ENCODE data around the gene TMEM187. TPM values are rescaled to one million over a fixed set of nuclear protein-coding genes. Genes with fewer than 3 reads are reported as not detected.

Gene TMEM187
- polyA plus RNA-seq, 2 of the 4 experiments (the other 2 are of a cell fraction), result 7.8 to 10.6 TPM

DNA sequence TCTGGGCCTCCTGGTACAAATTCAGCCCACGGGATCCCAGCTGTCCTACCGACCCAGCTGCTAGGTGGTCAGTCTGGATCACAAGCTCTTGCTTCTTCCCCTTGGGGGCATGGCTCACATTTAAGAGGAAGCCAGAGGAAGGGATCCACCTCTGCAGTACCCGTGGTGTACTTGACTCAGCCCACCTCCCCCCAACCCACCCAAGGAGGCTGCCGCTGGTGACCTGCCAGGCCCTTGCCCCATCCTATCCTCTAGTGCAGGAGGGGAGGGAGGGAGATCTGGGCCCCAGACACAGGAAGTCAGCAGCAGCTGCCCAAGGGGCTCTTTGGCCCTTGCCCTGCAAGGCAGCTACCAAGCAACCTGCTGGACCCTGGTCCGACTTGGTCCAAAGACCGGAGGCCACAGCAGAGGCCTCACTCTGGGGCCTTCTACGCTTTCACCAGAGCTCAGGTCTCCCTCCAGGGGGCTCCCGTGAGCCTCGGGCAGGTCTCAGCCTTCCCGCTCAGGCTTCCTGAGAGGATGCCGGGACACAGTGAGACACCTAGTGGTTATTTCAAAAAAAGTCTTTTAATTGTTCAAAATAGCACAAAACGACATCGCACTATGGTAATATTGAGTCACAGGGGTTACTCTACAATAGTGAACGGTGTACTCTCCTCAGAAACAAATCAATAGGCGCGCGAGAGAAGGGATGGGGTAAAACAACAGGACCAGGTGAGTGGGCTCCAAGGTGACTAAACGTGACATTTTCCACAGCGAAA lies 25.4 kb upstream of the TMEM187 start:
- ChIA-PET CTCF (interaction anchor here (0.7 to 17.9 kb wide), 34 partner anchors 9 to 1006 kb away, joined by 3 to 363 read pairs (median 4); partner anchors contain the start of genes ARHGAP4, HCFC1, NAA10 and PLXNB3), POLR2A (interaction anchor here (1.0 kb wide), 1 partner anchor 19 kb away, joined by 6 read pairs; no protein-coding TSS in a partner anchor)
- Histone ChIP-seq H3K4me3 (no peak overlapping the region), H3K4me2 (no peak overlapping the region), H3K9me3 (no peaks in the 10 kb centered on the region), H3K27ac (peak overlapping the region in 1 of 2 experiments; percentile 68; a peak in 2 of 6 replicates), H3K4me1 (peaks cover 3% of the 10 kb centered on the region; the same call in 1 of the 3 replicates)
- ATAC-seq (peak; percentile 83 to 91), FAIRE-seq (peak; percentile 99), DNase-seq (ENCODE audit: low read depth in 1 of 2, low spot score in 1 of 2) (peak; percentile 72 to 87)
- WGBS (ENCODE audit: missing lambda C conversion rate), result 29% methylated on average over 14 of the region's 19 CpGs
- no peak for TF ChIP-seq NFE2L2 (conservative IDR thresholded peaks at IDR 0.05; ENCODE audit: low read length)
- no peak for TF ChIP-seq RFX5 (IDR thresholded peaks at IDR 0.05)
- no peak for TF ChIP-seq RCOR1 (IDR thresholded peaks at IDR 0.05; ENCODE audit: low read depth, low read length)
- TF ChIP-seq, protein P1, sequence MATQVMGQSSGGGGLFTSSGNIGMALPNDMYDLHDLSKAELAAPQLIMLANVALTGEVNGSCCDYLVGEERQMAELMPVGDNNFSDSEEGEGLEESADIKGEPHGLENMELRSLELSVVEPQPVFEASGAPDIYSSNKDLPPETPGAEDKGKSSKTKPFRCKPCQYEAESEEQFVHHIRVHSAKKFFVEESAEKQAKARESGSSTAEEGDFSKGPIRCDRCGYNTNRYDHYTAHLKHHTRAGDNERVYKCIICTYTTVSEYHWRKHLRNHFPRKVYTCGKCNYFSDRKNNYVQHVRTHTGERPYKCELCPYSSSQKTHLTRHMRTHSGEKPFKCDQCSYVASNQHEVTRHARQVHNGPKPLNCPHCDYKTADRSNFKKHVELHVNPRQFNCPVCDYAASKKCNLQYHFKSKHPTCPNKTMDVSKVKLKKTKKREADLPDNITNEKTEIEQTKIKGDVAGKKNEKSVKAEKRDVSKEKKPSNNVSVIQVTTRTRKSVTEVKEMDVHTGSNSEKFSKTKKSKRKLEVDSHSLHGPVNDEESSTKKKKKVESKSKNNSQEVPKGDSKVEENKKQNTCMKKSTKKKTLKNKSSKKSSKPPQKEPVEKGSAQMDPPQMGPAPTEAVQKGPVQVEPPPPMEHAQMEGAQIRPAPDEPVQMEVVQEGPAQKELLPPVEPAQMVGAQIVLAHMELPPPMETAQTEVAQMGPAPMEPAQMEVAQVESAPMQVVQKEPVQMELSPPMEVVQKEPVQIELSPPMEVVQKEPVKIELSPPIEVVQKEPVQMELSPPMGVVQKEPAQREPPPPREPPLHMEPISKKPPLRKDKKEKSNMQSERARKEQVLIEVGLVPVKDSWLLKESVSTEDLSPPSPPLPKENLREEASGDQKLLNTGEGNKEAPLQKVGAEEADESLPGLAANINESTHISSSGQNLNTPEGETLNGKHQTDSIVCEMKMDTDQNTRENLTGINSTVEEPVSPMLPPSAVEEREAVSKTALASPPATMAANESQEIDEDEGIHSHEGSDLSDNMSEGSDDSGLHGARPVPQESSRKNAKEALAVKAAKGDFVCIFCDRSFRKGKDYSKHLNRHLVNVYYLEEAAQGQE (IDR thresholded peaks at IDR 0.05), result no peak
- TF ChIP-seq PHF8 (IDR thresholded peaks at IDR 0.05; ENCODE audit: borderline replicate concordance, low read depth), result no peak
- no peak for TF ChIP-seq FOSL2 (IDR thresholded peaks at IDR 0.05)
- no peak for TF ChIP-seq FOSL2 (CRISPR knock-in tag; IDR thresholded peaks at IDR 0.05)
- no peak for TF ChIP-seq ESRRA (IDR thresholded peaks at IDR 0.05; ENCODE audit: borderline replicate concordance, low read length)
- TF ChIP-seq KDM5A (IDR thresholded peaks at IDR 0.05), result no peak
- TF ChIP-seq ZC3H11A (IDR thresholded peaks at IDR 0.05), result no peak
- TF ChIP-seq CHD4 (IDR thresholded peaks at IDR 0.05; ENCODE audit: borderline replicate concordance), result no peak
- no peak for TF ChIP-seq NPAS2 (CRISPR knock-in tag; IDR thresholded peaks at IDR 0.05; ENCODE audit: borderline replicate concordance)
- TF ChIP-seq HEYL (CRISPR knock-in tag; IDR thresholded peaks at IDR 0.05), result no peak
- TF ChIP-seq, protein P2, sequence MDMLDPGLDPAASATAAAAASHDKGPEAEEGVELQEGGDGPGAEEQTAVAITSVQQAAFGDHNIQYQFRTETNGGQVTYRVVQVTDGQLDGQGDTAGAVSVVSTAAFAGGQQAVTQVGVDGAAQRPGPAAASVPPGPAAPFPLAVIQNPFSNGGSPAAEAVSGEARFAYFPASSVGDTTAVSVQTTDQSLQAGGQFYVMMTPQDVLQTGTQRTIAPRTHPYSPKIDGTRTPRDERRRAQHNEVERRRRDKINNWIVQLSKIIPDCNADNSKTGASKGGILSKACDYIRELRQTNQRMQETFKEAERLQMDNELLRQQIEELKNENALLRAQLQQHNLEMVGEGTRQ (IDR thresholded peaks at IDR 0.05), result no peak
- no peak for TF ChIP-seq FOSB (CRISPR knock-in tag; IDR thresholded peaks at IDR 0.05)
- no peak for TF ChIP-seq CBX8 (IDR thresholded peaks at IDR 0.05)
- TF ChIP-seq JUN (IDR thresholded peaks at IDR 0.05), result no peak
- TF ChIP-seq, protein P3, sequence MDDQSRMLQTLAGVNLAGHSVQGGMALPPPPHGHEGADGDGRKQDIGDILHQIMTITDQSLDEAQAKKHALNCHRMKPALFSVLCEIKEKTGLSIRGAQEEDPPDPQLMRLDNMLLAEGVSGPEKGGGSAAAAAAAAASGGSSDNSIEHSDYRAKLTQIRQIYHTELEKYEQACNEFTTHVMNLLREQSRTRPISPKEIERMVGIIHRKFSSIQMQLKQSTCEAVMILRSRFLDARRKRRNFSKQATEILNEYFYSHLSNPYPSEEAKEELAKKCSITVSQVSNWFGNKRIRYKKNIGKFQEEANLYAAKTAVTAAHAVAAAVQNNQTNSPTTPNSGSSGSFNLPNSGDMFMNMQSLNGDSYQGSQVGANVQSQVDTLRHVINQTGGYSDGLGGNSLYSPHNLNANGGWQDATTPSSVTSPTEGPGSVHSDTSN (IDR thresholded peaks at IDR 0.05), result no peak
- no peak for TF ChIP-seq MAFK (IDR thresholded peaks at IDR 0.05; ENCODE audit: partially characterized antibody)
- no peak for TF ChIP-seq JUNB (IDR thresholded peaks at IDR 0.05)
- no peak for TF ChIP-seq EP300 (IDR thresholded peaks at IDR 0.05)
- TF ChIP-seq HOXA7 (CRISPR knock-in tag; IDR thresholded peaks at IDR 0.05), result no peak
- peak; percentile 73 for TF ChIP-seq SMC3 (IDR thresholded peaks at IDR 0.05)
- no peak for TF ChIP-seq ZNF302 (CRISPR knock-in tag; IDR thresholded peaks at IDR 0.05)
- TF ChIP-seq RARB (CRISPR knock-in tag; IDR thresholded peaks at IDR 0.05), result no peak
- peak; percentile 59 to 61 for TF ChIP-seq RAD21 (conservative IDR thresholded peaks at IDR 0.05 in 1 of 2, IDR thresholded peaks at IDR 0.05 in 1 of 2)
- TF ChIP-seq, protein P4, sequence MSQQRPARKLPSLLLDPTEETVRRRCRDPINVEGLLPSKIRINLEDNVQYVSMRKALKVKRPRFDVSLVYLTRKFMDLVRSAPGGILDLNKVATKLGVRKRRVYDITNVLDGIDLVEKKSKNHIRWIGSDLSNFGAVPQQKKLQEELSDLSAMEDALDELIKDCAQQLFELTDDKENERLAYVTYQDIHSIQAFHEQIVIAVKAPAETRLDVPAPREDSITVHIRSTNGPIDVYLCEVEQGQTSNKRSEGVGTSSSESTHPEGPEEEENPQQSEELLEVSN (IDR thresholded peaks at IDR 0.05; ENCODE audit: borderline replicate concordance, low read depth), result 0 out of 2 replicates have a peak, but pooled peaks have one; percentile 23
- no peak for TF ChIP-seq MYC (IDR thresholded peaks at IDR 0.05; ENCODE audit: borderline replicate concordance, low read length)
- TF ChIP-seq, protein P5, sequence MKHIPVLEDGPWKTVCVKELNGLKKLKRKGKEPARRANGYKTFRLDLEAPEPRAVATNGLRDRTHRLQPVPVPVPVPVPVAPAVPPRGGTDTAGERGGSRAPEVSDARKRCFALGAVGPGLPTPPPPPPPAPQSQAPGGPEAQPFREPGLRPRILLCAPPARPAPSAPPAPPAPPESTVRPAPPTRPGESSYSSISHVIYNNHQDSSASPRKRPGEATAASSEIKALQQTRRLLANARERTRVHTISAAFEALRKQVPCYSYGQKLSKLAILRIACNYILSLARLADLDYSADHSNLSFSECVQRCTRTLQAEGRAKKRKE (CRISPR knock-in tag; IDR thresholded peaks at IDR 0.05; ENCODE audit: low read depth), result no peak
- TF ChIP-seq, protein P6, sequence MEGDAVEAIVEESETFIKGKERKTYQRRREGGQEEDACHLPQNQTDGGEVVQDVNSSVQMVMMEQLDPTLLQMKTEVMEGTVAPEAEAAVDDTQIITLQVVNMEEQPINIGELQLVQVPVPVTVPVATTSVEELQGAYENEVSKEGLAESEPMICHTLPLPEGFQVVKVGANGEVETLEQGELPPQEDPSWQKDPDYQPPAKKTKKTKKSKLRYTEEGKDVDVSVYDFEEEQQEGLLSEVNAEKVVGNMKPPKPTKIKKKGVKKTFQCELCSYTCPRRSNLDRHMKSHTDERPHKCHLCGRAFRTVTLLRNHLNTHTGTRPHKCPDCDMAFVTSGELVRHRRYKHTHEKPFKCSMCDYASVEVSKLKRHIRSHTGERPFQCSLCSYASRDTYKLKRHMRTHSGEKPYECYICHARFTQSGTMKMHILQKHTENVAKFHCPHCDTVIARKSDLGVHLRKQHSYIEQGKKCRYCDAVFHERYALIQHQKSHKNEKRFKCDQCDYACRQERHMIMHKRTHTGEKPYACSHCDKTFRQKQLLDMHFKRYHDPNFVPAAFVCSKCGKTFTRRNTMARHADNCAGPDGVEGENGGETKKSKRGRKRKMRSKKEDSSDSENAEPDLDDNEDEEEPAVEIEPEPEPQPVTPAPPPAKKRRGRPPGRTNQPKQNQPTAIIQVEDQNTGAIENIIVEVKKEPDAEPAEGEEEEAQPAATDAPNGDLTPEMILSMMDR (IDR thresholded peaks at IDR 0.05), result peak; percentile 92
- TF ChIP-seq EHF (CRISPR knock-in tag; IDR thresholded peaks at IDR 0.05), result no peak
- no peak for TF ChIP-seq CBX2 (IDR thresholded peaks at IDR 0.05; ENCODE audit: borderline replicate concordance, low read depth)

All from A549 (cell line).